Measurements from ENCODE around the gene COPA. TPM values are rescaled to one million over a fixed set of nuclear protein-coding genes. Genes with fewer than 3 reads are reported as not detected.

COPA gene
- total RNA-seq, 1 experiment from 2014 or later, result 155 TPM

GRCh38 chr1:160251687-160252526, 91.1 kb downstream of the COPA start:
- no peaks in the 10 kb centered on the region for H3K4me1 ChIP-seq
- peak; percentile 68 to 69 for DNase-seq
- H3K36me3 ChIP-seq (ENCODE audit: control insufficient read depth, insufficient read depth, low read length), result no peaks in the 10 kb centered on the region; the same call in 1 of the 2 replicates
- POLR2A ChIA-PET, result interaction anchor here (0.5 to 1.7 kb wide), 4 partner anchors 10 to 129 kb away, joined by 3 to 19 read pairs (median 6); partner anchors contain the start of gene DCAF8
- intact Hi-C loops (cut with micrococcal nuclease; ENCODE audit: unreplicated experiment), result loop anchor here (1.0 kb wide), 3 partner anchors 59 to 167 kb away; no protein-coding TSS in a partner anchor
- H3K27me3 ChIP-seq (replicated peaks; ENCODE audit: control insufficient read depth, insufficient read depth, low read length), result no peaks in the 10 kb centered on the region
- CTCF ChIA-PET, result interaction anchor here (0.6 to 2.4 kb wide), 25 partner anchors 10 to 273 kb away, joined by 3 to 62 read pairs (median 6); partner anchors contain the start of genes DCAF8, IGSF8 and PEX19
- Mint-ChIP-seq H3K27me3 (ENCODE audit: insufficient read depth, unreplicated experiment) (no peaks in the 10 kb centered on the region), H3K4me1 (ENCODE audit: low read depth, unreplicated experiment) (peaks cover 12% of the 10 kb centered on the region), H3K27ac (ENCODE audit: unreplicated experiment) (peak overlapping the region; percentile 34), H3K36me3 (ENCODE audit: insufficient read depth, unreplicated experiment) (peaks cover 30% of the 10 kb centered on the region), H3K4me3 (ENCODE audit: unreplicated experiment) (no peak overlapping the region), H3K9me3 (ENCODE audit: unreplicated experiment) (no peaks in the 10 kb centered on the region)
- no TSS peak for BruUV-seq (replicated peaks)
- H3K9me3 ChIP-seq, result no peaks in the 10 kb centered on the region
- H3K4me3 ChIP-seq (ENCODE audit: low read depth, low read length), result no peak overlapping the region
- peak; percentile 67 to 77 for TF ChIP-seq CTCF (IDR thresholded peaks at IDR 0.05; ENCODE audit: insufficient read depth in 1 of 2, low read depth in 1 of 2, low read length in 1 of 2, severe bottlenecking in 1 of 2, unreplicated experiment in 1 of 2)

- Mint-ChIP-seq H3K27me3 (ENCODE audit: insufficient read depth, unreplicated experiment) (no peaks in the 10 kb centered on the region), H3K27ac (ENCODE audit: unreplicated experiment) (no peak overlapping the region), H3K4me1 (ENCODE audit: low read depth, unreplicated experiment) (peaks cover 12% of the 10 kb centered on the region), H3K9me3 (ENCODE audit: unreplicated experiment) (no peaks in the 10 kb centered on the region), H3K4me3 (ENCODE audit: unreplicated experiment) (no peak overlapping the region), H3K36me3 (ENCODE audit: insufficient read depth, unreplicated experiment) (peaks cover 30% of the 10 kb centered on the region)
- ChIA-PET POLR2A (no interaction called here), CTCF (interaction anchor here (1.5 to 2.0 kb wide), 2 partner anchors 90 to 149 kb away, joined by 7 to 33 read pairs; no protein-coding TSS in a partner anchor)
- H3K9me3 ChIP-seq, result no peaks in the 10 kb centered on the region
- no peak for DNase-seq
- H3K4me1 ChIP-seq, result no peaks in the 10 kb centered on the region
- no peaks in the 10 kb centered on the region; the same call in 1 of the 2 replicates for H3K36me3 ChIP-seq (ENCODE audit: control insufficient read depth, insufficient read depth, low read length)
- intact Hi-C loops (cut with micrococcal nuclease; ENCODE audit: unreplicated experiment), result no loop called here
- no peak overlapping the region for H3K4me3 ChIP-seq (ENCODE audit: low read depth, low read length)
- no peak for TF ChIP-seq CTCF (IDR thresholded peaks at IDR 0.05; ENCODE audit: insufficient read depth in 1 of 2, low read depth in 1 of 2, low read length in 1 of 2, severe bottlenecking in 1 of 2, unreplicated experiment in 1 of 2)
- BruUV-seq (replicated peaks), result no TSS peak
- H3K27me3 ChIP-seq (replicated peaks; ENCODE audit: control insufficient read depth, insufficient read depth, low read length), result no peaks in the 10 kb centered on the region
Measured at GRCh38 chr1:160251011-160251410, 92.0 kb downstream of the COPA start.

- Histone ChIP-seq H3K36me3 (ENCODE audit: control insufficient read depth, insufficient read depth, low read length) (no peaks in the 10 kb centered on the region; the same call in 1 of the 2 replicates), H3K27me3 (replicated peaks; ENCODE audit: control insufficient read depth, insufficient read depth, low read length) (no peaks in the 10 kb centered on the region), H3K4me1 (no peaks in the 10 kb centered on the region), H3K9me3 (no peaks in the 10 kb centered on the region), H3K4me3 (ENCODE audit: low read depth, low read length) (no peak overlapping the region)
- H3K9me3 Mint-ChIP-seq (ENCODE audit: unreplicated experiment), result no peaks in the 10 kb centered on the region
- no peaks in the 10 kb centered on the region for H3K27me3 Mint-ChIP-seq (ENCODE audit: insufficient read depth, unreplicated experiment)
- H3K4me3 Mint-ChIP-seq (ENCODE audit: unreplicated experiment), result no peak overlapping the region
- H3K4me1 Mint-ChIP-seq (ENCODE audit: low read depth, unreplicated experiment), result peaks cover 1% of the 10 kb centered on the region
- TF ChIP-seq CTCF (IDR thresholded peaks at IDR 0.05; ENCODE audit: insufficient read depth in 1 of 2, low read depth in 1 of 2, low read length in 1 of 2, severe bottlenecking in 1 of 2, unreplicated experiment in 1 of 2), result no peak
- ChIA-PET CTCF (no interaction called here), POLR2A (no interaction called here)
- peaks cover 19% of the 10 kb centered on the region for H3K36me3 Mint-ChIP-seq (ENCODE audit: insufficient read depth, unreplicated experiment)
- no peak for DNase-seq
- BruUV-seq (replicated peaks), result no TSS peak
- H3K27ac Mint-ChIP-seq (ENCODE audit: unreplicated experiment), result no peak overlapping the region
- intact Hi-C loops (cut with micrococcal nuclease; ENCODE audit: unreplicated experiment), result no loop called here
Measured at GRCh38 chr1:160247053-160247452, 96.0 kb downstream of the COPA start.

Data from Caco-2 (cell line).